ENCODE data around the gene HEXD.

HEXD gene

DNA sequence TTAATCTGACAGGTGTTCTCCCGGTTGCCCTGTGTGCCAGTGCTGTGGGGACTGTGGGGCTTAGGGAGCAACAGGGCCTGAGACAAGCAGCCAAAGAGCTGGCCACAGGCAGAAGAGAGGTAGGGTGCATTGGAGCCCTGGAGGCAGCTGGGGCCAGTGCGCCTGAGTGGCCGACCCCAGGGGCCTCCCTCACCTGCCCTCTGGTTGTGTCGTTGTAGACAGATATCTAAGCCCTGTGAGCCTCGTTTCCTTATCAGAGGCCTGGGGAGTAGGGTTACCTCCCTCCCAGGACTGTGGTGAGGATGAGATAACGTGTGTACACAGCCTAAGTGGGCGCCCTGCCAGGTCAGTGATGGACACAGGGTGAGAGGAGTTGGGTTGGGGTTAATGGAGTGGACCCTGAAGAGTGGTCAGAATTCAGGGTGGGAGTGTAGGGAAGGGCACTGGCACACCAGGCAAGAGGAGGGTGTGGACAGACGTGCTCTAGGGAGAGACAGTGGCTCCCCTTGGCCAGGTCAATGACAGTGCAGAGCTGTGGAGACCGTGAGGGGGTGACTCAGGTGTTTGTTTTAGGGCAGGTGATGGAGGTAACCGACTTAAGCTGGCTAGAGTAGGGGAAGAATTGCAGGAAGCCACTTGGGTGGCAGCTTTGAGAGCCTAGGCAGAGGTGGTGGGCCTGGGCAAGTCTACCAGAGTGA lies 43.8 kb downstream of the HEXD start:
- no peak for DNase-seq

DNA sequence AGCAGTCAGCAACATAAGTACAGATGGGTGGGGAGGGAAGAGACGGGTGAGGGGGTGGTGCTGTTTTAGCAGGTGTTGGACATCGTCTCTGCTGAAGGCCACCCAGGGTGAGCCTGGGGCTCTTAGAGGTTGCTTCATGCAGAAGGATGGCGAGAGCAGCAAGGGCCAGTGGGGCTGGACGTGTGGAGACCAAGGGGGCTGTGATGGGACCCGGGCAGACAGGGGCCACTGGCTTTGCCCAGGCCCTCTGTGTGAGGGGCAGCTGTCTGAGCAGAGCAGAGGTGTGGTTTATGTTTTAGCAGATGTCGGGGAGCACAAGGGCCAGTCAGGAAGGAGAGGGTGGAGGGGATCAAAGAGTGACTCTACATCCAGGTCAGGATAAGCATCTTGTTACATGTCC lies 45.2 kb downstream of the HEXD start:
- DNase-seq = no peak

DNA sequence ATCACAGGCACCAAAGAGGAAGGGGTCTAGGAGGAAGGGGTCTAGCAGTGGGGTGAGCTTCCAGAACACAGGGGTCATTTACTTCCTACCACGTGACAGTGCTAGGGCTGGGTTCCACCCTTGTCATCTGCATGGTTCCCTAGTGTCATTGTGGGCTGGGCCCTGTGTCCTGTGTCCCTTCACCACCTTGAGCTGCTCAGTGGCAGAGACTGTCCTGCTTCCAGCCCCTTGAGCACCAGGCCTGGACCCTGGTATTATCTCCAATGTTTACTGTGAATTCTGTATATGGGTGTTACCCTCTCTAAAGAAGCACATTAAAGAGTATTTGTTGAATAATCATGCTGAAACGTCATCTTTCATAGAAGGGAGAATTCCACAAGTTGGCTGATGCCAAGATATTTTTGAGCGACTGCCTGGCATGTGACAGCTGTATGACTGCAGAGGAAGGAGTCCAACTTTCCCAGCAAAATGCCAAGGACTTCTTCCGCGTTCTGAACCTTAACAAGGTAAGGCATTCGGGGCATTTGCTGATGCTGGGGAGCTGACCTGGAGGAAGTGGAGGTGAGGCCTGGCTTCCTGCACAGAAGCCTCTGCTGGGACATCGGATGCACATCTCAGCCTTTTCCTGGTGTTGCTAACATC lies 45.9 kb downstream of the HEXD start:
- DNase-seq = no peak

DNA sequence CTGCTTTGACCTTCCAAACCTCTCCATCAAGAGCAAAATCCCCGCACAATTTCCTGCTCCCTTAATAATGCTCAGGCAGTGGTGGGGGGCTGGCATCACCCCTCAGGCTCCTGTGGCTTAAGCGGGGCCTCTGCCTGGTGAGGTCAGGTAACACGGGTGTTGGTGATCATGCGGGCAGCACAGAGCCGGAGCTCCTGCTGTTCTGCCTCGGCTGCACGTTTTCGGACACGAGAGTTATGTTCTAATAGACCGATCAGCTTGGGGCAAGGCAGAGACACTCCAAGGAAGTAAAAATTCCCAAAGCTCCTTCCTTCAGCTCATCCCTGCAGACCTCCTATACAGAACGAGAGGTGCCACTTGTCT lies 46.4 kb downstream of the HEXD start:
- DNase-seq = no peak

DNA sequence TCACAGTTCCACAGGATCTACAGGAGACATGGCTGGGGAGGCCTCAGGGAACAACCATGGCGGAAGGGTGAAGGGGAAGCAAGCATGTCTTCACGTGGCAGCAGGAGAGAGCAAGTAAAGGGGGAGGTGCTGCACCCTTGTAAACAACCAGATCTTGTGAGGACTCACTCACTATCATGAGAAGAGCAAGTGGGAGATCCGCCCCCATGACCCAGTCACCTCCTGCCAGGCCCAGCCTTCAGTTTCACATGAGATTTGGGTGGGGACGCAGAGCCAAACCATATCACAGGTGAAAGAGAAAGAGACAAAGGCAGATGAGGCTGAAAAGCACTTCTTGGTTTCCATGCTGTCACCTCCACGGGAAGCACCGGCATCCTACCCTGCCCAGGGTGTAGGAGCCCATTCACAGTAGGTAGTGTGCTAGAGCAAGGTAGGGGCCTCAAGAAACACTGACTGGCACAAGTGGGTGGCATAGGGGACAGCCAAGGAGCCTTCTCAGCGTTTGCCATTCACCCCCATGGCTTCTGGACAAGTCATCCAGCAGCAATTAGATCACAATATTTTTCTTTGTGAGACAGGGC lies 47.0 kb downstream of the HEXD start:
- DNase-seq = no peak

DNA sequence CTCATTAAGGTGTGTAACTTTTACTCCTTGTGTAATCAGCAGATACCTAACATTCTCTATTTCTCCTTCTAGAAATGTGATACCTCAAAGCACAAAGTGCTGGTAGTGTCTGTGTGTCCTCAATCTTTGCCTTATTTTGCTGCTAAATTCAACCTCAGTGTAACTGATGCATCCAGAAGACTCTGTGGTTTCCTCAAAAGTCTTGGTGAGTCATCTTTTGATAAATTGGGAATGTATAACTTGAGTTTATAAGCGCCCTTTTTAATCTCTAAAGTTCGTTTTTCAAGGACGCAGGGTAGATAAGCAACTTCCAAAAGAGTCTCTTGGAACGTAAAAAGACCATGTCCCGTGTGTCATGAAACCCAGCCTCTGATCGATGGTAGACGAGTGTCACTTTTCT lies 50.5 kb downstream of the HEXD start:
- no peak for DNase-seq

DNA sequence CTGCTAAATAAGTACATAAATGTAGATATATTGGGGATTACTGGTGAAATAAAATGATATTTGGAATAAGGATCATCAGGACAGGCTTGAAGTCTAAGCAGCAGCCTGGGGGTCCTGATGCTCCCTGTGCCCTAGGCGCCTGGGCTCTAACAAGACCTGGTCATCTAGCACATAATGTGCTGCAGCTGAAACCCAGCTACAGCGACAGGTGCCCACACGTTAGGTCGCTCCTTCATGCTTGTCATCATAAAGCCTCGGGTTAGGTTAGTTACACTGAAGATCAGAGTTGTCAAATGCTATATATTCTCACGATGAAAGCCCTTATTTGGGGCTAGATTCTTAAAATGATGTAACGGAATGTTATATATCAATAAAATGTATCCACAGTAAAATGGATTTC lies 51.9 kb downstream of the HEXD start:
- no peak for DNase-seq

DNA sequence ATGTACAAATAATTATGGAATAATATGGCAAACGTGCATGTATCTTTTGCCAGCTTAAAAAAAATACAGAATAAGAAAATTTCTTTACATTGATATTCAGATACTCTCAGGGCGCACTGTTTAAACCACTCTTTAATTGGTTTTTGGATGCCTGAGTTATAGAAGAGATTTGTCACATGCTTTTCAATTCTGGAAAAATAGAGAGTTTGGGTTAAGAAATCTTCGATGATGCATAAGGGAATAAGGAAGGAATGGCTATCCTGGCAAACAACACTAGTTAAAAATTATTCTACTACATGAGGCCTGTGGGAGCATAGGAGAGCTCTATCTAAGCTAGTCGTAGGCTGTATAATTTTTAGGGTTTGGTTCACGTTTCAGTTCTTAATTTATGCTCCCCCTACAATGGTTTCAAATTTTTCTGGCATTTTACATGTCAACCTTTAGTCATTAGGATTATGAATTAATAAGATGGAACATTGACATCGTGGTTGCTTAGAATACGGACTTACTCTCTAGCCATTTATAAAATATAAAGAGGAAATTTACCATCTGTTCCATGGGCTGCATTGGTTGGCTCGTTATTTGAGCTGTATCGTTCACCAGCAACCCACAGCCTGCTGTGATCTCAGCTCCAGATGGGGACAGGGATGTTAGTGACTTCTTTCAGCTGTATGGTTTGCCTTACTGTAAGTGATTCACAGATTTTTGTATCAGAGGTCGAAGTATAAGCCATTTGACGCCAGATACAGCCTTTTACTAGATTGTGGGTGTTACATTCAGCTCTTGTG lies 56.3 kb downstream of the HEXD start:
- DNase-seq = peak; percentile 46

DNA sequence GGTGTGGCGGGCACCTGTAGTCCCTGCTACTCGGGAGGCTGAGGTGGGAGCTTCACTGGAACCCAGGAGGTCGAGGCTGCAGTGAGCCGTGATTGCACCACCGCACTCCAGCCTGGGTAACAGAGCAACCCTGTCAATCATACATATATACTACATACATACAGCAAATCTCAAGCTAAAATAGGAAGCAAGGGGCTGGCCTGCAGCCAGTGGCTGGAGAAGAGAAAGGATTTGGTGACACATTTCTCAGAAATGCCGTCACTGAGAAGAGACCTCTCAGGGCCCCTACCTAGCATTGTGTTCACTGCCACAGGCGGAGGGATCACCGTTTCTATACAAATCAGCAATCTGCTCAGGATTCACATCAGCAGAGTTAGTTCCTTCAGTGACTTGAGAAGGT lies 57.3 kb downstream of the HEXD start:
- DNase-seq = no peak

DNA sequence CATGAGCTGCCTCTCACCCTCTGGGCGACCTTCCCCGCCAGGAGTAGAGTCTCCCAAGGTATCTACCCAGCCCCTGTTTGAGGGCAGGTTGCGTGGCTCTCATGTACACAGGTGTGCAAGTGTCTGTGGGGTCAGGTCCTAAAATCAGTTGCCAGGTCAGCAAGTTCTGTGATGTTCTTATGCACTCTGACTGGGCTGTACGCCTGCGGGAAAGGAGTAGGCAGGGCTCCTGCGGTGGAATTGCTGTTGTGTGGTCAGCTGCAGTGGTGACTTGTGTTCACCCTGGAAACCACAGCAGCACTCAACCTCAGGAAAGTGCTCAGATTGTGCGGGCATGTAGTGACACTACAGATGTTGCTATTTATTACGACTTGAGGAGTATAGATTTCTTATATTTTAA lies 59.8 kb downstream of the HEXD start:
- no peak for DNase-seq

DNA sequence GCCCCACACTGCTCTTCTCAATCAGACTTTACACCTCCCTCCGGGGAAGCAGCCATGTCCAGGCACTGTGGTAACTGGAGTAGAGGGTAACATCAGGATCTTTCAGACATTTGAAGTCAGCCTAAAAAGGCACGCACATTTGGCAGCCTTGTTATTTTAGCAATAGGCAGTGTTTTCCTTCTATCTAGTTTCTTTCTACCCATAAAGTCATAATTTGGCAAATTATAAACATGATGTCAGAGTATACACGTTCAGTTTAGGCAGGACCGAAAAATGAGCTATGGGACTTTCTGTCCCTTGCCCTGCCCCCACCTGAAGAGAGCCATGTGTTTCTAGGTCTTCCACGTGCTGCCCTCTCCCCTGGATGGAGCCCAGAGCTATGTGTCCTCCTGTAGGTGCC lies 61.5 kb downstream of the HEXD start:
- no peak for DNase-seq

DNA sequence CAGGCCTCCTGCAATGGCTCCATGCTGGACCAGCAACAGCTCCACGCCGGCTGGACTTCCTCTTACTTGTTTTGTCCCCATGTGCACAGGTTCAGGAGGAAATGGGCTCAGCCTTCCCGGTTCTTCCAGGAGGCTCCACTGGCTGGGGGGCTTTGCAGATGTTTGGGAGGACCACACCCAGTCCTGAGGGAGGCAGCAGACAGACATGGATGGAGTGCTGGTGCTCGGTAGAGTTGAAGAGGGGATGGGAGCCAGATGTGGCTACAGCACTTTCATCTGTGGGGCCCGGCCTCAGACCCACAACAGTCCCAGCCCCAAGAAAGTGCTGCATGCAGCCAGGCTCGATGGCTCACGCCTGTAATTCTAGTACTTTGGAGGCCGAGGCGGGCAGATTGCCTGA lies 62.2 kb downstream of the HEXD start:
- no peak for DNase-seq

DNA sequence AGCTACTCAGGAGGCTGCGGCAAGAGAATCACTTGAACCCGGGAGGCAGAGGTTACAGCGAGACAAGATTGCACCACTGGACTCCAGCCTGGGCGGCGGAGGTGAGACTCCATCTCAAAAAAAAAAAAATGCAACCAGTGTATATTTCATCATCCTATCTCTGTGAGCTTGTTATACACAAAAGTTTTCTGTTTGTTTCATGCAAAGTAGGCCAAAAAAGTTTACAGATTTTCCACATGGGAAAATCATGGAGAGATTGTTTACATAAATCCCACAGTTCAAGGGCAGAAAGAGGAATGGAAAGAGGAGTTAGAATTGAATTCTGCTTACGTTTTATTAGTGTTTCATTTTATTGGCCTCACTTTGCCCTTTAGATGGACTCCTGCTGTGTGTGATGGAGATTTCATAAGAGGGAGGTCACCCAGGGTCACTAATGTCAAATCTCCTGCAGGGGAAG lies 65.1 kb downstream of the HEXD start:
- no peak for DNase-seq

DNA sequence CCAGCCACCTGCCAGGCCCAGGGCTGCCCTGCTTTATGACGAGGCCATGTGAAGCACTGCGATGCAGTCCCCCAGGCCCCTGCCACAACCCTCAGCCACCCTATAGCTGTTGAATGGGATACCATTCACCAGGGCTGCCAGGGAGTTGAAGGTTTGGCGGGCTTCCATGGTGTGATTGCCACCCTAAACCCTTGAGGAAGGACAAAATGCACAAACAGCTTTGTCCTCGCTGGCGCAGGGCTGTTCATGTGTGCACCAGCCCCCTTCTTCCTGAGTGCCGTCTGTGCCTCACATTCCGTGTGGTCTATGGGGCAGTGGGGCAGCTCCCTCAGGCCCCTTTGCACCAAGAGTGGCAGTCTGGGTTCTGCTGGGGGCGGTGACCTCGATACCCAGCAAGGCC lies 65.7 kb downstream of the HEXD start:
- DNase-seq = no peak

DNA sequence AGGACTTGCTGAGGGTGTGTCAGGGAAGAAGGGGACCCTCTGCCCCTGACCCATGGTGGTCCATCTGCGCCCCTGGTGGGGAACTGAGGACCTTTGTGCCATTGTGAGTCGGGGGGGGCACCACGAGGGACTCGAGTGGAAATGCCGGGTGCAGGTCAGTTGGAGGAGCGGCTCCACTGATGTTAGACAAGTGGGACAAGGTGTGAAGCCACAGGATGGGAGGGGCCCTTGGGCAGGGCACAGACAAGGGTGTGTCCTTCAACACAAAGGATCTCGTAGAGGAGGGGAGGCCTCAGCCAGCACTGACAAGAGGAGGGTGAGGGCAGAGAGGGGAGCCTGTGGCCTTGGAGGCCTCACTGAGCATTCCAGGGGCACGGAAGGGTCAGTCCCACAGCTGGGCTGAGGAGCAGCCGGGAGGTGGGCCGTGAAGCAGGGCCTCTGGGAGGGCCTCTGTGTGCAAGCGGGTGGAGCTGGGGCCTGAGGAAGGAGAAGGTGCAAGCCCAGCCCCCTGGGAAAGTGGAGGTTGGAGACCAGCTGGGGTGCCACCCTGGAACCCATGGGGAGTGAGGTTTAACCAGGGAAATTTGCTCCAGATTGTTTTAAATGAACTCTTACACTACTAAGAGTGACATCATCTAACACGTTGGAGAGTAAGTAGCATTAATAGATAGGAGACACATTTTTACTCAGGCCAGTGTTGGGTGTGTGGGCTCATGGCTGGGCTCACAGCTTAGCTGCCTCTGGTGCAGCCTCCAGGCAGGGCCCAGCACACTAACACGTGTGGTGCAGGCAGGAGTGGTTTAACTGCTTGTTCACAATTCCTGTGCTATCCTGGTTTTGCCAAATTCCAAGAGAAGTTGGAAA lies 68.3 kb downstream of the HEXD start:
- no peak for DNase-seq

DNA sequence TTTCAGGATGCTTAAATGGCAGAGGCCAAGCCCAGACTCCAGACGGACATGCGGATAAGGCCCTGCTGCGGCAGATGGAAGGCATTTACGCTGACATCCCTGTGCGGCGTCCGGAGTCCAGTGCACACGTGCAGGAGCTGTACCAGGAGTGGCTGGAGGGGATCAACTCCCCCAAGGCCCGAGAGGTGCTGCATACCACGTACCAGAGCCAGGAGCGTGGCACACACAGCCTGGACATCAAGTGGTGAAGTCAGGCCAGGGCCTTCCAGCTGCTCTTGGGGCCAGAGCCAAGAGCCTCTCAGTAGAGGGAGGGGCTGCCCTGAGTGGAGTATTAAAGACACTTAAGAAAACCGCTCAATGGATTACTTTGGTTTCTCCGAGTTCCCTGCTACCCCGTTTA lies 69.8 kb downstream of the HEXD start:
- DNase-seq = no peak

DNA sequence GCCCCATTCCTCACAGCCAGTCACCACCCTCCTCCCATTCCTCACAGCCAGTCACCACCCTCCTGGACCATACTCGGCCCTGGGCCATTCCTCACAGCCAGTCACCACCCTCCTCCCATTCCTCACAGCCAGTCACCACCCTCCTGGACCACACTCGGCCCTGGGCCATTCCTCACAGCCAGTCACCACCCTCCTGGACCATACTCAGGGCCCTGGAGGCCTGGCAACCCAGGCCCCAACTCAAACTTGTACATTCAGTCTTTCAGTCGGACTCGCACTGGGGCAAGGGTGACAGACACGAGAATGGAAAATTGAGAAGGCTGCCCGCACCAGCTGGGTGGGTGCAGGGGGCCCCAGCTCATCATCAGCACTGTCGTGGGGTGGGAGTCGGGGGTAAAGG lies 71.0 kb downstream of the HEXD start:
- DNase-seq = no peak

DNA sequence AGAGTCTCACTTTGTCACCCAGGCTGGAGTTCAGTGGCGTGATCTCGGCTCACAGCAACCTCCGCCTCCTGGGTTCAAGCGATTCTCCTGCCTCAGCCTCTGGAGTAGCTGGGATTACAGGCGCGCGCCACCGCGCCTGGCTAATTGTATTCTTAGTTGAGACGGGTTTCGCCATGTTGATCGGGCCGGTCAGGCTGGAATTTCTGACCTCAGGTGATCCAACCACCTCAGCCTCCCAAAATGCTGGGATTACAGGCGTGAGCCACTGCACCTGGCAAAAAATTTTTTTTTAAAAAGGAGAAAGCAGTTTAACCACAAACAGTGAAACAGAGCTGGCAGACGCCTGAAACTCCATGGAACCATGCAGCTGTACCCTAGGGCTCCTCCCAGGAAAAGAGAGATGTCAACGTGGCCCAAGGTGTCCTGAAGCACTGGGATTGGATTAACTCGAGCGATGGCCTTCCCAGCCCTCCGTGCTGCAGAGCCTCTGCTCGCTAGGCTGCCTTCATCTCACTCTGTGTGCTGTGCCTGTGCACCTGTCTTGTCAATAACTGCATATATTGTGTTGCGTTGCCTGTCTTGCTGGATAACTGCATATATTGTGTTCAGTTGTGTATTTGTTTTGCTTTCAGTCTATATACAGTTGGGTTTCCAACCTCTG lies 71.8 kb downstream of the HEXD start:
- DNase-seq = no peak

DNA sequence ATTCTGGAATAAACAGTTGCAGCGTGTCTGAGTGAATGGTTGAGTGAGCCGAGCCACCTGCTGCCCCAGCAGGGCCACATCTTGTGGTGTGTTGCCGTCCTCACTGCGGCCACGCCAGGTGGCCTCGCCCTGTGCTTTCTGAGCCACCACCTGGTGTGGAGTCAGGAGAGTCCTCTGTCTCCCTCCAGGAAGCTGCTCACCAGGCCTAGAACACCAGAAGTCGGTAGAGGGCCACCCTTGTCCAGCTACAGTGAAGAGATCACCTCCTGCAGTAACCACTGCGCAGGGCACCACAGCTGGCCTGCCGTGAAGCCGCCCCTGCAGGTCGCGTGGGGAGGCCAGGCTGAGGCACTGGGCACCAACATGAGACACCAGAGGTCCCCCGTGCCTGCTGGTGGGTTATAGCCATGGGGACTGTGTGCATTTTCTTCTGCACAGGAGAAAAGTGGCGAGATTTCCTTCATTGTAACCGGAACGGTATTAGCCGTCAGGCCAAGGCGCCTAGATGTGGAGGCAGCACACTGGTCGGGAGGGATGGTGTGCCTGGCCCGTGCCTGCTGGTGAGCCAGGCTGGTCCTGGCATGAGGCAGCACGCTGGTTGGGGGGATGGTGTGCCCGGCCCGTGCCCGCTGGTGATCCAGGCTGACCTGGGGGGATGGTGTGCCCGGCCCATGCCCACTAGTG lies 72.5 kb downstream of the HEXD start:
- DNase-seq = no peak

DNA sequence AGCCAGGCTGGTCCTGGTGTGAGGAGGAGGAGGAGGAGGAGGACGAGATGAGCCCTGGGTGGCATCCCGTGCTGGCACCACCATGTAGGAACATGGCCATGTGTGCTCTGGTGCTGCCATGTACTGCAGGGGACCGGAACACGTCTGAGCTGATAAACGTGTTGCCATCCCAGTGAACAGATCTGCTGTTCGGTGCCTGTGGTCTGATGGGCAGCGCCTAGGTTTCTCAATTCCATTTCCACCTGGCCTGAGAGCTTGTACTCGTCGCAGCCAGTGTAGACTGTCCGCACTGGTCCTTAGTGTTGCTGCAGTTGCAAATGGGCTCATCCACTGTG lies 73.0 kb downstream of the HEXD start:
- no peak for DNase-seq

DNA sequence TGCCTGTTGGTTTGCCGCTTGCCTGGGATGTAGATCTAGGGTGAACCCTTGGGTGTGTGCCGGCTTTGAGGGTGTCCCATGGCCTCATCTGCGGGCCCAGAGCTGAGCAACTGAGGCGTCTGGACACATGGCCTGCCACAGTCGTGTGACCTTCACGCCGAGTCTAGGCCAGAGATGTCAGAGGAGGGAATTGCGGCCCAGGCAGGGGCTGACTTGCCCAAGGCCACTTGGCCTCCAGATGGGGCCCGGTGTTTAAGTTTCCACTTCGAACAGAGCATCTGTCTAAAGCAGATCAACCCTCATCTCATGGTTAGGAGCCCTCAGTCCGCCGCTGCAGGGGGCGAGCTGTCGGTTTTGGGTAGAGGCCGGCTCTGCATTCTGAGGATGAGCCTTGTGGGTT lies 73.4 kb downstream of the HEXD start:
- DNase-seq = no peak

Data from DMS 273 treated with DMSO at 0.1 percent for 48 hours (cell line).